ENCODE results near the gene FOXJ3.

The FOXJ3 gene

DNA sequence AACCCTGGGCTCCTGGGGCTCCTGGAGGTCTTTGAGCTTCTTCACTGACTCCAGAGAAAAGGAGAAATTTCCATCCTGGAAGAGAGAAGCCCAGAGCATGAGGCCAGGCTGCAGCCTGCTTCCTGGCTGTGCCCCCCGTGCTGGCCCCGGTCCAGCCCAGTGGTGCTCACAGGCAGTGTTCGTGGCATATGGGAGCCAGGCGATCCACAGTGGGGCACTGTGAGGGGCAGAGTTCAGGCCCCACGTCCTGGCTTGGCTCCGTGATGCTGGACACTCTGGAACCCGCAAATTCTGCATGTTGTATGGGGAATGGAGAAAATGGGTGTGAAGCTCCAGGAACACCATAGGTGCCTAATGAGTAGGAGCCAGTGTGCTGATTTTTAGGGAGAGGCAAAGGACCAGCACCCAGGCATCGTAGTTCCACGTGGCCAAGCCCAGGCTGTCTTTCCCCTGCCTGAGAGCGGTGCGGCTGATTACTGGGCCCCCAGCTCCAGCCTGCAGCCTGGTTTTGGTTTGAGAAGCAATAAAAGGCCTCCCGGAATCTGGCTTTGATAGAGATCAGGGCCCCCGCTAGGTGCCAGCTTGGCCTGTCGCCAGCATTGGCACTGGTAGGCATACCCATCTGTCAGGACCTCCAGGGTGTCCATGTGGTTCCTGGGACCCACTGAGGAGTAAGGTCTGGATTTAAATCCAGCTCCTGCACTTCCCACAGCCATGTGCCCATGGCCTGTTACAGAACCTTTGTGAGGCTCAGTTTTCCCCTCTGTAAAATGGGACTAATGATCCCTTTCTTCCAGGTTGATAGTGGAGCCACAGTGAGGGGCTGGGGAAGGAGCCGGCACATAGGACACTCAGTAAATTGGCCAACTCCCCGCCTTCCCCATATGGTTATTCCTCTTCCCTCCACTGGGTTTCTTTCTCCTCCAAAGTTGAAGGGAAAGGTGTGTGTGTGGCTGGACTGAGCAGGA is 171.2 kb downstream of the FOXJ3 start:
- DNase-seq = no peak

DNA sequence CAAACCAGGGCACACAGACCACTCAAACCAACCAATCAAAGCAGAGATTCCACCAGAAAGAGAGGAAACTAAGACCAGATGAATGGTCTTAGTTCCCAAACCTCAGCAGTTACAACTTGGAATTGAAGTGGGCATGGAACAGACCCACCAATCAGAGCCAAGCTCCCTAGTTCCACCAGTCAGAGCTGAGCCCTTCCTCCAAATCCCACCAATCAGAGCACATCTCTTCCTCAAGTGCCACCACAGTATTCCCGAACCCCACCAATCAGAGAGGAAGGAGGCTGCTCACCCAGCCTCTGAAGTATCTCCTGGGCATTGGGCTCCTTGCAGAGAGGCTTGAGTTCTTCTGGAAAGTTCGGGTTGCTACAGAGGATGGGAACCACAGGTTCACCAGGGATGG is 171.9 kb downstream of the FOXJ3 start:
- no peak for DNase-seq

DNA sequence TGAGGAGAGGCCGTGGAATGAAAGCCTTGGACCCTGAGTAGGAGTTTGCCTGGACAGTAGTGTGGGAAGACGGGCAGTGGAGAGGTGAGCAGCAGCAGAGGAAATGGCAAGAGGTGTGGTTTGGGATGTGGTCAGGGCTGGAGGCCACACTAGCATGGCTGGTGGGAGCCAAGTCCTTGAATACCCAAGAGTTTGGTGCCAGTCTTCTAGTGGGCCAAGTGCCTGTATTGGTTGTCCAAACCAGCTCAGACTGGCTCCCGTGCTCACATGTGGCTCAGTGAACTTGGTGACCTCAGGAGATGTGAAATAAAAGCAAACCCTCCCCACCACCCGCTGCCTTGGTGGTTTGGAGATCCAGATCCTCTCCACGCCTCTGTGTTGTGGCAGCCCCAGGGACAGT is 172.9 kb downstream of the FOXJ3 start:
- DNase-seq = no peak

GRCh38 chr1:42158189-42158588 is 176.8 kb downstream of the FOXJ3 start:
- DNase-seq = no peak

DNA sequence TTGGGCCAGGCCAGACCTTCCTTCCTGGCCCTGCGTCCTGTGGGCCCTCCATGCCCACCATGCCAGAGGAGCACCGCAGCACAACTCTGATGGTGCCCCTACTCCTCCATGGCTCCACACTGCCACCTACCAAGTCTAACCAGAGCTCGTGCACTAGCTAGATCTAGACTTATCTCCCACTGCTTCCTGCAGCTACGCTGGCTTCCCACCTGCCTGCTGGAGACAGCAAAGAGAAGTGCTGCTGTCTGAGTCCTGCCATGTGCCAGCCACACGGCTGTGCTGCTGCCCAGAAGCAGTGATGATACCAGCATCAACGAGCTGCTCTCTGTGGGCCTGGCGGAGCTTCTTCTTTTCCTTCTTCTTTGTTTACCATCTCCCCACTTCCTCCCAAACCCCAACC is 177.4 kb downstream of the FOXJ3 start:
- no peak for DNase-seq

DNA sequence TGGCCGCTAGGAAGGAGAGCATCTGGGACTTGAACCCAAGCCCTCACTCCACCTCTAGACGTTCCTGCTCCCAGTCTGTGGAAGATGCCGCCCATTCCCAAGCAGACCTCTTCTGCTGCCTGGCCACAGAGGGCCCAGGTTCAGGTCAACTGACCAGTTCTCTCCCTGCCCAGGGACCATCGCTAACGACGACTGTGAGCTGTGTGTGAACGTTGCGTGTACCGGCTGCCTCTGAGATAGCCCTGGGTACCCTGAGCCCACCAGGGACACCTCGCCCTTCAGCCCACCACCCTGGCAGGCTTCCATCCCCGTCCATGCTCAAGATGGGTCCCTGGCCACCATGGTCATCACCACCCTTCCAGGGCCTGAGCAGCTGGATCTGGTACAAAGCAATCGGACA is 179.7 kb downstream of the FOXJ3 start:
- DNase-seq = no peak

DNA sequence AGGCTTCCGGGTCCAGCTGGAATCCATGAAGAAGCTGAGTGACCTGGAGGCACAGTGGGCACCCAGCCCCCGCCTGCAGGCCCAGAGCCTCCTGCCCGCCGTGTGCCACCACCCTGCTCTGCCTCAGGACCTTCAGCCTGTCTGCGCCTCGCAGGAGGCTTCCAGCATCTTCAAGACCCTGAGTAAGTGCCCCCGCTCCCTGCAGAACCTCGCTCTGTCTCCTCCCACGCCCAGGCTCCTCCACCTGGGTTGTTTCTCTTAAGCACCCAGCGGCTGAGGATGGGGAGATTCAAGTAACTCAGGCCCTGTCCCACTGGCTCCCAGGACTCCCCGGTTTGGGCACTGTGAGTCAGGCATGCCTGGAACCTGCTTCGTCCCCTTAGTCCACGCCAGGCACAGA is 180.3 kb downstream of the FOXJ3 start:
- DNase-seq = no peak

GRCh38 chr1:42153624-42154023 is 181.4 kb downstream of the FOXJ3 start:
- DNase-seq = no peak

GRCh38 chr1:42152907-42153600 is 182.0 kb downstream of the FOXJ3 start, which contains the start of gene GUCA2B:
TSS of gene GUCA2B (plus strand) at chr1:42153410. CDS start at chr1:42153451, 41 bp downstream.
- no peak for DNase-seq

GRCh38 chr1:42152119-42152518 is 182.9 kb downstream of the FOXJ3 start:
- no peak for DNase-seq

DNA sequence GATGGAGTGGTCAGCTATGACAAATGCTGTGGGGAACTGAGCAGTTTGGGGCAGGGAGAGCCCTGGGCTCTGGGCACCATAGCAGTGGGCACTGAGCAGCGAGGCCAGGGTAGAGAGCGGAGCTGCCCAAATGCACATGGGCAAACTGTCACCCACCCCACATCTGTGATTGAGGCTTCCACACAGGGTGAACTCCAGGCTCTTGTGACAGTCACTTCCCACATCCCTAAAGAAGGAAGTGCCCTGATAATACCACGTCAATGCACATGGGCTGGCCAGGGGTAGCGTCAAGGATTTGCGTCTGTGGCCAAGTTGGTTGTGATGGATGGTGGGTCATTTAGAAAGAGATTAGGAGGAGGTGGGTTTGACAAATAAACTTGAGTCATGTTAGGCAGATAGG is 184.4 kb downstream of the FOXJ3 start:
- no peak for DNase-seq

- no peak for DNase-seq
Observed at GRCh38 chr1:42148166-42148565, 186.9 kb downstream of the FOXJ3 start.

DNA sequence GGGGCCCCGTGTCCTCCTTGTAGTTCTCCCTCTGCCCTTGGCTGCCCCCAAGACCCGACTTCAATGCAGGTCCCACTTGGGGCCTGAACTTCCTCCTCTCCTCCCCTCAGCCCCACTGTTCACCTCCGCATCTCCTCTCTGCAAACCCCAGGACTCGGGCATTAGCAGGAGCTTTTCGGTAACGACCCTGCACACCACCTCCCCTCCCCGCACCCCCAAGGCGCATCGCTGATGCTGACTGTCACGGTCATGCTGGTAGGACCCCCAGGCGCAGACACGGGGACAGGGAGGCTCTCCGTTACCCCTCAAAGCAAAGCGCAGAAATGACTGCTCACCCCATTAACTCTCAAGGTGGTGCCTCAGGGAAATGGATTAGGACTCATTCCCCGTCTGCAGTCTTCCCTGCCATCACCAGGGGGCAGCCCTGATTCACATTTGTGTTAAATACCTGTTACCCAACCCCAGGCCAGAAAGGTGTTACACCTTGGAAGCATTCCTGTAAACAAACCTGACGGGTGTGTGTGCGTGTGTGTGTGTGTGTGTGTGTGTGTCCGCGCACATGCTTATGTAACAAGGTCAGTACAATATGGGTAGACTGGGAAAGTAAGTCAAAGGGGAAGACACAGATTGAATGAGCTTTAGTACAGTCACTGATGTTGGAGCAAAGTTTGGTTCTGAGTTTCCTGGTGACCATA is 188.3 kb downstream of the FOXJ3 start:
- DNase-seq = peak; percentile 38

- DNase-seq = no peak
Observed at GRCh38 chr1:42145764-42146625, 189.0 kb downstream of the FOXJ3 start.

DNA sequence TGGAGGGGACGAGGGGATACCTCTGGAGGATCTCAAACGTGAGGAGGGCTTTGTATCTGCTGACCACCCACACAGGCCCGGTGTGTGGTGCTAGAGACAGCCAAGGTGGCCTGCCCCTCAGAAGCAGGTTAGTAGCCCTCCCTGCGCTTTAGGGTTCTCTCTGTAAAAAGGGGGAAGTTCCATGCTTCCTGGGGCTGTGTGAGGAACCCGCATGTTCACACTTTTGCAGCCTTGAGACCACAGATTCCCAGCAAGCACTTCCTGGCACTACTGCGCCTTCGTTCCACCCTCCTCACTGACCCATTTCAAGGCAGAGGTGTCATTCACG is 189.7 kb downstream of the FOXJ3 start:
- no peak for DNase-seq

DNA sequence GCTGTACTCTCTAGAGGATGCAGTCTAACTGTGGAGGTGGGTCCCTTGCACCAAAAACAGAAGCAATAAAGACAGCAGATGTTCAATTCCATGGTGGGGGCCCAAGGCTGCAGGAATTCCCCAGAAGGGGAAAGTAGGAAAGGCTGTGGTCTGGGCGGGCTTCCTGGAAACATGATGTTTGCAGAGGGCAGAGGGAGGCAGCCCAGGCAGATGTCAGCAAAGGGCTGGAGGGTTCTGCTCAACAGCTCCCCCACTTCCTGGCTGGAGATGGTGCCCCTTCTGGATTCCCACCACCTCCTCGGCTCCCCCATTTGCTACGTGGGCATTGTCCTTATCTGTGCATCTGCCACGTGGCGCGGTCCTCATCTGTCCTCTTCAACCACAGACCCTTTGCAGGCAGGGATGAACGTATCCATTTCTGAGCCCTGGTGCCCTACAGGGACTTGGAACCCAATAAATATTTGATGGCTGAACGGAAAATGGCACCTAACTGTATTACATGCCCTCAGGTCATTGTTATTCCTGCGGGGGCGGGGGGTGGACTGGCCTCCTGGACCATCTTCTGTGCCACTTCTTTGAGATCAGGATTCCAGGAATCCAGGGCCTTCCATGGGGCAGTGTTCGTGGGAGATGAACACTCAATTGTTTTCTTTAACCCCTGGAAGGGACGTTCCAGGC is 190.2 kb downstream of the FOXJ3 start:
- DNase-seq = no peak

- DNase-seq = no peak
Observed at GRCh38 chr1:42143896-42144710, 190.9 kb downstream of the FOXJ3 start.

DNA sequence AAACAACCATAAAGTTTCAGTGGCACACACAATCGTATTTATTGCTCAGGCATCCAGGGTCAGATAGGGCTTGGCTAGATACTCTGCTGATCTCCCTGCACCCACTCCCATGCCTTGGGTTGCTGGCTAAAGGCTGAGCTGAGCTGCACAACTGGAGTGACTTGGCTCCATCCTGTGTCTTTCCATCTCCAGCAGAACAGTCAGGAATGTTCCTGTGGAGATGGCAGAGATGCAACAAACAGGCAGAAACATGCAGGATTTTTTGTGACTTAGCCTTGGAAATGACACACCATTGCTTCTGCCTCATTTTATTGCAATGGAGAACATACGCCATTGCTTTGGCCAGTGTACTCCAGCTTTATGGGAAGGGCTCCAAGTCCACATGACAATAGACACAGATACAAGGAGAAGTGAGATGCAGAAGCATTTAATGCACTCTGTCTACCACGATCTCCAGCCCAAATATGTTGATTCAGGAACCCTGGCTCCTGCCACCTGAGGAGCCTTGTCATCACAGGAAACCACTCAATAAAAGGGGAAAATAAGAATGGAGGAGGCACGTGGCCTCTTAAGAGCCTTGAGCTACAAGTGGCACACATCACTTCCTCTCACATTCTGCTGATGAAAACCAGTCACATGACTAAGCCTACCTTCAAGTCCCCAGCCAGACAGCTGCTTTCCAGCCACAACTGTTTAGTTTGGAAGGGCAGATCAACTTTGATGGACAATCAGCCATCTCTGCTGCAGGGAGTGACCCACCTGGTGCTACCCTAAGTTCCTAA is 191.9 kb downstream of the FOXJ3 start:
- DNase-seq = no peak

DNA sequence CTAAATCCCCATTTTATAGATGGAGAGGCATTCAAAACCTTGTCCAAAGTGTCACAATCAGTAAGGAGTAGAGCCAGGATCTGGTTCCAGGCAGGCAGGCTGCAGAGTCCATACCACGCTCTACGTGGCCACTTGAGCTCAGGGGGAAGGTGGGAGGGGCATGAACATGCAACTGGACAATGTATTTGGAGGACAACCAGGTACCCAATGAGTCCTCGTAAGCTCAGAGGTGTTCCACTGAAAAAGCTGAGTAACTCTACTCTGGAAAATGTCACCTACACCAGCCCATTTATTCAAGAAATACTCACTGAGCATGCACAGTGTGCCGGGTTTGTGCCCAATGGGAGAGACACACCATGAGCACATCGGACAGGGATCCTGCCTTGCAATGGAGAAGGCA is 193.1 kb downstream of the FOXJ3 start:
- no peak for DNase-seq

DNA sequence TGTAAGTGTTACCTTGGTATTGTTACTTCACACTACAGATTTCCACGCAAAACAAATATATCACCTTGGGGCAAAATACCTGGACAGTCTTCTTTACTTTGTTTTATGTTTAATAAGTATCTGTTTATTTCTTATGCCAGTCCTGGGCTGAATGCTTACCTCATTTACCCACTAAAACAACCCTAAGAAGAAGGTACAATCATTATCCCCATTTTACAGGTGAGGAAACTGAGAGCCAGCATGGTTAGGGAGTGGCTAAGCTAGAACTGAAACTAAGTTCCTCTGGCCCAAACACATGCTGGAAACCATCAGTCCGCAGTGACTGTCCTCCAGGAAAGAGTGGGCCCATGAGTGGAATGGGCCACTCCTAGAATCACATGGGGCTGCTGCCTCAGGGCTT is 194.8 kb downstream of the FOXJ3 start:
- DNase-seq = no peak
